ENCODE results near the gene PITPNC1. TPM values are rescaled to one million over a fixed set of nuclear protein-coding genes. Genes with fewer than 3 reads are reported as not detected.

Gene PITPNC1
- total RNA-seq, 1 experiment from 2014 or later, result 37.5 TPM

GRCh38 chr17:67449845-67450755, 73.0 kb downstream of the PITPNC1 start:
- TF ChIP-seq CTCF (conservative IDR thresholded peaks at IDR 0.05), result no peak
- DNase-seq, result no peak
- H3K4me3 Mint-ChIP-seq, result no peak overlapping the region
- Histone ChIP-seq H3K4me1 (ENCODE audit: insufficient read depth, low read length) (no peaks in the 10 kb centered on the region; the same call in 1 of the 2 replicates), H4K5ac (ENCODE audit: insufficient read length, low read depth, low read length) (no peak overlapping the region), H3K14ac (ENCODE audit: insufficient read depth, low read length) (no peak overlapping the region), H4K8ac (replicated peaks; ENCODE audit: insufficient read length, low read depth, low read length) (no peak overlapping the region), H3K27me3 (ENCODE audit: insufficient read depth, low read length) (no peaks in the 10 kb centered on the region), H3K4ac (ENCODE audit: low read depth, low read length) (no peak overlapping the region), H2BK5ac (ENCODE audit: insufficient read length, low read length) (no peak overlapping the region), H3K27ac (ENCODE audit: insufficient read length, low read depth, low read length) (no peak overlapping the region), H3K9me3 (ENCODE audit: control insufficient read depth, low read depth, low read length) (no peaks in the 10 kb centered on the region), H3K79me2 (ENCODE audit: insufficient read depth, low read length) (no peaks in the 10 kb centered on the region), H3K79me1 (ENCODE audit: insufficient read depth, low read depth, low read length, poor library complexity, severe bottlenecking) (no peaks in the 10 kb centered on the region), H2BK12ac (ENCODE audit: insufficient read length, low read depth, low read length) (no peak overlapping the region), H2BK120ac (ENCODE audit: low read depth, low read length, poor library complexity, severe bottlenecking) (no peak overlapping the region), H2AK5ac (ENCODE audit: insufficient read length, low read length) (no peak overlapping the region), H3T11ph (ENCODE audit: low read length) (no peak overlapping the region), H3K23me2 (ENCODE audit: insufficient read length, low read depth, low read length, poor library complexity, severe bottlenecking) (no peaks in the 10 kb centered on the region), H2BK20ac (ENCODE audit: low read depth, low read length, poor library complexity, severe bottlenecking) (no peak overlapping the region), H4K20me1 (ENCODE audit: control insufficient read depth, insufficient read depth, insufficient read length) (no peaks in the 10 kb centered on the region), H3K23ac (ENCODE audit: insufficient read length, low read depth, low read length) (no peak overlapping the region), H4K91ac (ENCODE audit: insufficient read length, low read depth, low read length) (no peak overlapping the region), H3K56ac (ENCODE audit: insufficient read length, low read depth, low read length) (no peak overlapping the region), H2AFZ (ENCODE audit: low read length) (no peak overlapping the region), H3K9ac (ENCODE audit: extremely low read depth, insufficient read length, low read length) (no peak overlapping the region), H3K18ac (ENCODE audit: insufficient read length, low read depth, low read length) (no peak overlapping the region), H2BK15ac (ENCODE audit: low read depth, low read length) (no peak overlapping the region), H3K4me2 (ENCODE audit: insufficient read depth, insufficient read length, low read length) (no peak overlapping the region)
- no peaks in the 10 kb centered on the region for H3K27me3 Mint-ChIP-seq (ENCODE audit: low read depth)
- WGBS (ENCODE audit: extremely low coverage, insufficient read length, low lambda C conversion rate), result no CpG with 5 or more reads among the region's 16 CpGs
- peaks cover 0 to 5% (median 2%) of the 10 kb centered on the region in 3 experiments; a peak in 4 of 7 replicates for H3K36me3 Mint-ChIP-seq (ENCODE audit: insufficient read depth in 1 of 3, low read depth in 3 of 3)
- peaks cover 0 to 6% of the 10 kb centered on the region in 2 experiments; a peak in 1 of 5 replicates for H3K9me3 Mint-ChIP-seq
- peaks cover 24 to 26% of the 10 kb centered on the region in 2 experiments for H3K4me1 Mint-ChIP-seq
- H3K27ac Mint-ChIP-seq, result peak overlapping the region in 2 of 3 experiments; percentile 44 to 52; a peak in 2 of 7 replicates

All from H9 (cell line).